ENCODE results near the gene IFIT1.
"Not testable (repeated sequence)": the region's sequence is repeated elsewhere in the genome, so short reads cannot be mapped to it uniquely, and the experiment has no call there.

The IFIT1 gene

DNA sequence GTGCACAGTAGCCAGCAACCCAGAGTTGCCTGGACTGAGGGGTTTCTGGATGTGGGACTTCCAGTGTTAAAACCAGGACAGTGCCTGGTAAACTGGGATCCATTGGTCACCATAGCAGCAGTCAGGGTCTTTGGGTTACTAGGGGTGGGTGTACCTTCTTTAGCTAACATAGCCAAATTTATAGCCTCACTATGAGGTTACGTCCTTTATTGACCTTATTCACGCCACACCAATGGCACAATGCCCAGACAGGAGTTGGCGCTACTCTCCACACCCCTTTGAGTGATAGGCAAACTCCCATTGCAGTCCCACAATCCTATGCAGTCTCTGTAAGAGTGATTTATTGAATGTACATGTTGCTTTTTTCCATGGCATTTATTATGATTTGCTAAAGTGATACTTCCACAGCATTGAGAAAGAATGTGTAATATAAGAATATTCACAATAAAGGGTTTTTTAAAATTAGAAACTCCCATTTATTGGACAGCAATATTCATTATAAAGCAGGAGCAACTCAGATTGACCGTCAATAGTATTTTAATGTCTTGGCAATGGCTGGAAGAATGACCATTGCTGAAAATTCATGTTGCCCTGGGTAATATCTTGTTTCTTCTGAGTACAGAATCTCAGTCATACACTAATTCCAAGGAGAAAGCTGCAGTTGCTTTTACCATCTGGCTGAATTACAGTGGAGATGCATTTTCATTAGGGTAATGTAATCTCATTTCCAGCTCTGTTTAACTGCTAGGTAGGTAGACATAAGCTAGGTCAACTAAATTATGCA is 48.0 kb downstream of the IFIT1 start:
- in situ Hi-C loops (cut with HindIII; ENCODE audit: low pct_unique_long_range_greater_than_20kb, low sequenced_read_pairs), result no loop called here
- TF ChIP-seq JUND (IDR thresholded peaks at IDR 0.05; ENCODE audit: low read depth), result no peak
- DNase-seq (ENCODE audit: low read depth in 1 of 2, low spot score in 1 of 2), result no peak

GRCh38 chr10:89442289-89442688 is 49.9 kb downstream of the IFIT1 start:
- DNase-seq (ENCODE audit: low read depth in 1 of 2, low spot score in 1 of 2), result no peak
- no peak for TF ChIP-seq JUND (IDR thresholded peaks at IDR 0.05; ENCODE audit: low read depth)
- in situ Hi-C loops (cut with HindIII; ENCODE audit: low pct_unique_long_range_greater_than_20kb, low sequenced_read_pairs), result no loop called here

- in situ Hi-C loops (cut with HindIII; ENCODE audit: low pct_unique_long_range_greater_than_20kb, low sequenced_read_pairs); DNase-seq (ENCODE audit: low read depth in 1 of 2, low spot score in 1 of 2): not testable (repeated sequence)
These were observed 52.4 kb downstream of the IFIT1 start for GRCh38 chr10:89444819-89445218.

- DNase-seq (ENCODE audit: low read depth in 1 of 2, low spot score in 1 of 2), result no peak
- in situ Hi-C loops (cut with HindIII; ENCODE audit: low pct_unique_long_range_greater_than_20kb, low sequenced_read_pairs), result no loop called here
- no peak for TF ChIP-seq JUND (IDR thresholded peaks at IDR 0.05; ENCODE audit: low read depth)
These were observed 58.5 kb downstream of the IFIT1 start for GRCh38 chr10:89450901-89451300.

- DNase-seq (ENCODE audit: low read depth in 1 of 2, low spot score in 1 of 2), result no peak
- TF ChIP-seq JUND (IDR thresholded peaks at IDR 0.05; ENCODE audit: low read depth), result no peak
- in situ Hi-C loops (cut with HindIII; ENCODE audit: low pct_unique_long_range_greater_than_20kb, low sequenced_read_pairs), result no loop called here
These were observed 59.8 kb downstream of the IFIT1 start for GRCh38 chr10:89452193-89452592.

GRCh38 chr10:89454561-89455347 is 62.3 kb downstream of the IFIT1 start:
- DNase-seq (ENCODE audit: low read depth in 1 of 2, low spot score in 1 of 2), result no peak
- in situ Hi-C loops (cut with HindIII; ENCODE audit: low pct_unique_long_range_greater_than_20kb, low sequenced_read_pairs), result no loop called here
- no peak for TF ChIP-seq JUND (IDR thresholded peaks at IDR 0.05; ENCODE audit: low read depth)

Data from T47D (cell line).